HepG2 (cell line): ENCODE data around the gene YJEFN3. TPM values are rescaled to one million over a fixed set of nuclear protein-coding genes. Genes with fewer than 3 reads are reported as not detected.

ENCODE experiments used
- ATAC-seq: fragments of 200-7000 bp; cut with Tn5 transposase; 3 replicates; pipeline ENCODE4 v1.9.1; 2020; ENCODE audit warnings: mild to moderate bottlenecking, moderate library complexity
- BruUV-seq: library from RNA; stranded (reverse); fragments of 400-500 nt; replicated peaks from 2 replicates; lab custom pipeline; 2021; lab: Mats Ljungman, UMichigan
- CTCF ChIA-PET: fragments of 300-600 bp; formaldehyde crosslinking; extraction: SDS; loops from one replicate; lab custom pipeline; 2021; ENCODE audit warnings: low total read pairs, inconsistent platforms, low intra/inter-chr PET ratio; lab: Yijun Ruan, JAX
- POLR2A ChIA-PET: fragments of 350-600 bp; sonication (Branson Sonifier 250); formaldehyde crosslinking; loops from one replicate; lab custom pipeline; 2020; ENCODE audit warnings: antibody characterized with exemption, inconsistent platforms; lab: Yijun Ruan, JAX
- DNase-seq: peaks from one replicate; pipeline ENCODE4 v3.0.0-alpha.2; 2015; ENCODE audit warnings: low spot score
- FAIRE-seq: peaks from 3 replicates; lab custom pipeline; 2011; peaks lifted over from hg19 to GRCh38; lab: Jason Lieb, UNC
- H2AFZ ChIP-seq: one replicate; pipeline ENCODE4 v1.6.1; 2011; ENCODE audit warnings: low read length, inconsistent platforms
- H3K27ac ChIP-seq: fragments of 300-600 bp; 3 replicates; pipeline ENCODE4 v1.8.0; 2011; ENCODE audit warnings: mixed run types, mild to moderate bottlenecking, mixed read lengths, low read length, inconsistent platforms; ENCODE audit not compliant: insufficient read depth; ENCODE audit errors: extremely low read length
- H3K27me3 ChIP-seq, 2 experiments: fragments of 200-600 bp in 1 of 2; 2 replicates in 1 of 2; 3 replicates in 1 of 2; pipeline versions ENCODE4 v1.6.0 to v1.8.0; 2011; ENCODE audit warnings: low read length in 2 of 2, mild to moderate bottlenecking in 2 of 2, moderate library complexity in 2 of 2, inconsistent platforms in 1 of 2; ENCODE audit not compliant: insufficient read depth in 2 of 2, control insufficient read depth in 1 of 2
- H3K36me3 ChIP-seq, 2 experiments: fragments of 200-600 bp in 1 of 2; replicated peaks in 1 of 2; 2 replicates in 1 of 2; 3 replicates in 1 of 2; pipeline versions ENCODE4 v1.5.1 to v1.8.0; 2011; ENCODE audit warnings: low read length in 2 of 2, inconsistent platforms in 1 of 2; ENCODE audit not compliant: insufficient read depth in 2 of 2, control insufficient read depth in 1 of 2
- H3K4me1 ChIP-seq: 2 replicates; pipeline ENCODE4 v1.5.1; 2012; ENCODE audit warnings: low read length, inconsistent platforms; ENCODE audit not compliant: insufficient read depth
- H3K4me2 ChIP-seq: 2 replicates; pipeline ENCODE4 v1.6.0; 2011; ENCODE audit warnings: low read depth, low read length, inconsistent platforms
- H3K4me3 ChIP-seq, 3 experiments: fragments of 200-600 bp in 1 of 3; sonication (generic), shearing (Covaris generic) in 1 of 3; replicated peaks in 1 of 3; 2 replicates each; pipeline ENCODE4 v1.5.1; 2011 to 2016; ENCODE audit warnings: low read length in 3 of 3, inconsistent platforms in 2 of 3, low read depth in 2 of 3, mild to moderate bottlenecking in 2 of 3, control low read depth in 1 of 3, mixed read lengths in 1 of 3; ENCODE audit not compliant: insufficient read depth in 1 of 3
- H3K79me2 ChIP-seq: one replicate; pipeline ENCODE4 v1.6.1; 2011; ENCODE audit warnings: low read length, inconsistent platforms; ENCODE audit not compliant: insufficient read depth
- H3K9ac ChIP-seq: 2 replicates; pipeline ENCODE4 v1.6.0; 2011; ENCODE audit warnings: mild to moderate bottlenecking, low read depth, low read length, inconsistent platforms; ENCODE audit not compliant: insufficient read depth
- H3K9me3 ChIP-seq: 2 replicates; pipeline ENCODE4 v1.5.1; 2012; ENCODE audit warnings: mild to moderate bottlenecking, low read length
- H4K20me1 ChIP-seq: 2 replicates; pipeline ENCODE4 v1.6.0; 2011; ENCODE audit warnings: inconsistent platforms, mild to moderate bottlenecking, low read length, moderate library complexity; ENCODE audit not compliant: insufficient read depth
- CSRNP2 ChIP-seq: sonication (generic); formaldehyde crosslinking; conservative IDR thresholded peaks from 2 replicates; pipeline ENCODE4 v1.8.0; 2022; ENCODE audit warnings: low read depth, missing genetic modification reagents
- ETV6 ChIP-seq: sonication (generic); formaldehyde crosslinking; conservative IDR thresholded peaks from 2 replicates; pipeline ENCODE4 v1.4.0; 2020; ENCODE audit warnings: missing genetic modification reagents
- KAT2B ChIP-seq: fragments of 150-350 bp; IDR thresholded peaks from 2 replicates; pipeline ENCODE4 v1.6.1; 2014; ENCODE audit warnings: low read depth, low read length, borderline replicate concordance
- MTA3 ChIP-seq: sonication (generic); formaldehyde crosslinking; IDR thresholded peaks from 2 replicates; pipeline ENCODE4 v1.4.0; 2020; ENCODE audit warnings: missing genetic modification reagents
- NPAS2 ChIP-seq: sonication (generic); formaldehyde crosslinking; IDR thresholded peaks from 2 replicates; pipeline ENCODE4 v1.8.0; 2022; ENCODE audit warnings: mild to moderate bottlenecking, missing genetic modification reagents, borderline replicate concordance
- REL ChIP-seq: sonication (generic); formaldehyde crosslinking; conservative IDR thresholded peaks from 2 replicates; pipeline ENCODE4 v1.8.0; 2022; ENCODE audit warnings: mild to moderate bottlenecking, missing genetic modification reagents, moderate library complexity
- STAT6 ChIP-seq: sonication (generic); formaldehyde crosslinking; IDR thresholded peaks from 2 replicates; pipeline ENCODE4 v1.4.0; 2020; ENCODE audit warnings: missing genetic modification reagents, mild to moderate bottlenecking, borderline replicate concordance
- TFE3 ChIP-seq: IDR thresholded peaks from 2 replicates; pipeline ENCODE4 v1.6.1; 2016
- ZFP82 ChIP-seq: sonication (generic); formaldehyde crosslinking; IDR thresholded peaks from 2 replicates; pipeline ENCODE4 v1.5.1; 2020; ENCODE audit warnings: mild to moderate bottlenecking, missing genetic modification reagents, borderline replicate concordance
- ZNF235 ChIP-seq: sonication (generic); formaldehyde crosslinking; IDR thresholded peaks from 2 replicates; pipeline ENCODE4 v1.8.1; 2023; ENCODE audit warnings: mild to moderate bottlenecking, missing genetic modification reagents, borderline replicate concordance
- ZNF567 ChIP-seq: sonication (generic); formaldehyde crosslinking; IDR thresholded peaks from 2 replicates; pipeline ENCODE4 v1.8.1; 2023; ENCODE audit warnings: mild to moderate bottlenecking, missing genetic modification reagents, borderline replicate concordance
- ZNF687 ChIP-seq: sonication (generic); formaldehyde crosslinking; IDR thresholded peaks from 2 replicates; pipeline ENCODE4 v1.5.1; 2020; ENCODE audit warnings: mild to moderate bottlenecking, missing genetic modification reagents, moderate library complexity
- ZNF788 ChIP-seq: sonication (generic); formaldehyde crosslinking; IDR thresholded peaks from 2 replicates; pipeline ENCODE4 v1.5.0; 2020; ENCODE audit warnings: mild to moderate bottlenecking, missing genetic modification reagents, borderline replicate concordance
- WGBS: methylation state at CpG from one replicate; pipeline ENCODE4 v1.1.6; 2017; ENCODE audit warnings: low lambda C conversion rate; 5-methylcytosine and 5-hydroxymethylcytosine counted together
- in situ Hi-C: cut with HindIII; loops from 2 replicates; pipeline ENCODE4 v1.10.0; 2017; ENCODE audit warnings: low pct_unique_long_range_greater_than_20kb; ENCODE audit not compliant: extremely low pct_ligation_motif_present
- intact Hi-C: fragments of 100-400 bp; cut with micrococcal nuclease; formaldehyde crosslinking; loops from one replicate; pipeline ENCODE4 v1.10.0; 2022; ENCODE audit not compliant: unreplicated experiment
- polyA plus RNA-seq, 8 experiments: library from polyadenylated mRNA; depleted of rRNA in 3 of 8; stranded (reverse) in 7 of 8; unstranded in 1 of 8; fragments of >200 nt; fragmentation: Illumina TruSeq in 4 of 8; extraction: Trizol in 4 of 8; gene quantifications; 2 replicates each; pipeline versions ENCODE4 v1.2.1 to v1.2.3, GENCODE V29; 2011 to 2016; ENCODE audit warnings: low read depth in 4 of 8, missing spikeins in 1 of 8, mixed read lengths in 1 of 8; ENCODE audit not compliant: insufficient read depth in 1 of 8
- total RNA-seq, 5 experiments: library from RNA; depleted of rRNA; stranded (reverse); fragments of >200 nt; fragmentation: Illumina TruSeq; extraction: Trizol; gene quantifications; 2 replicates each; pipeline ENCODE4 v1.2.3, GENCODE V29; 2016; ENCODE audit warnings: low read depth in 1 of 5

YJEFN3 gene
- total and polyA plus RNA-seq, 2 of the 13 experiments (the other 11 are each of a cell fraction or from before 2014, with no cell fraction given): 0.89 to 4.0 TPM

GRCh38 chr19:19517235-19517619 lies 11.5 kb upstream of the YJEFN3 start (continued):
- TF ChIP-seq TFE3 (CRISPR knock-in tag) (no peak), ZFP82 (CRISPR knock-in tag) (no peak), STAT6 (CRISPR knock-in tag) (no peak), REL (CRISPR knock-in tag) (no peak)

- H3K9me3 ChIP-seq: no peaks in the 10 kb centered on the region
- no peak overlapping the region for H3K4me2 ChIP-seq
- peaks cover 34% of the 10 kb centered on the region for H3K79me2 ChIP-seq
- DNase-seq: no peak
- H3K4me3 ChIP-seq: no peak overlapping the region
- no peaks in the 10 kb centered on the region; a peak in 1 of 5 replicates for H3K27me3 ChIP-seq
- in situ Hi-C loops: no loop called here
- peaks cover 12% of the 10 kb centered on the region for H3K4me1 ChIP-seq
- H4K20me1 ChIP-seq: peaks cover 22% of the 10 kb centered on the region
- intact Hi-C loops: no loop called here
- no peak for TF ChIP-seq ZNF788 (CRISPR knock-in tag)
- no peak for TF ChIP-seq CSRNP2 (CRISPR knock-in tag)
- TF ChIP-seq ZNF567 (CRISPR knock-in tag): no peak
- no peak for TF ChIP-seq ZNF687 (CRISPR knock-in tag)
- TF ChIP-seq NPAS2: no peak
- TF ChIP-seq ETV6: no peak
- no peak for TF ChIP-seq KAT2B
- TF ChIP-seq ZNF235 (CRISPR knock-in tag): no peak
- no peak for TF ChIP-seq MTA3 (CRISPR knock-in tag)
- no peak overlapping the region for H2AFZ ChIP-seq
- no peak overlapping the region for H3K9ac ChIP-seq
- H3K27ac ChIP-seq: no peak overlapping the region
- FAIRE-seq: no peak
- ChIA-PET CTCF (no interaction called here), POLR2A (no interaction called here)
- no peak for ATAC-seq
- 89% methylated on average over 6 of the region's 6 CpGs for WGBS
- BruUV-seq: no TSS peak
- peaks cover 6 to 20% of the 10 kb centered on the region in 2 experiments for H3K36me3 ChIP-seq
Observed at GRCh38 chr19:19520989-19521388, 7.7 kb upstream of the YJEFN3 start.
